ENCODE data around the gene PIP5K1B.

DNA sequence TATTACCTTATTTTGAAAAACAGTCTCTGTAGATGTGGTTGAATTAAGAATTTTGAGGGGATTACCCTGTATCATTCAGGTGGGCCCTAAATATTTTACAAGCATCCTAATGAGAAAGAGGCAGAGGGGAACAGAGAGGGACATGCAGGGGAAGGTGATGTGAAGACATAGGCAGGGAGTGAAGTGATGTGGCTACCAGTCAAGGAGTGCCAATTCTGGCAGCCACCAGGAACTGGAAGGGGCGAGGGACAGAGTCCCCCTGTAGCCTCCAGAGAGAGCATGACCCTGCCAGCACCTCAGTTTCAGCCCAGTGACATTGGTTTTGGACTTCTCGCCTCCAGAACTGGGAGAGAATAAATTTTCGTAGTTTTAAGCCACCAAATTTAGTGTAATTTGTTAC lies 44.1 kb downstream of the PIP5K1B start:
- TF ChIP-seq, protein P1, sequence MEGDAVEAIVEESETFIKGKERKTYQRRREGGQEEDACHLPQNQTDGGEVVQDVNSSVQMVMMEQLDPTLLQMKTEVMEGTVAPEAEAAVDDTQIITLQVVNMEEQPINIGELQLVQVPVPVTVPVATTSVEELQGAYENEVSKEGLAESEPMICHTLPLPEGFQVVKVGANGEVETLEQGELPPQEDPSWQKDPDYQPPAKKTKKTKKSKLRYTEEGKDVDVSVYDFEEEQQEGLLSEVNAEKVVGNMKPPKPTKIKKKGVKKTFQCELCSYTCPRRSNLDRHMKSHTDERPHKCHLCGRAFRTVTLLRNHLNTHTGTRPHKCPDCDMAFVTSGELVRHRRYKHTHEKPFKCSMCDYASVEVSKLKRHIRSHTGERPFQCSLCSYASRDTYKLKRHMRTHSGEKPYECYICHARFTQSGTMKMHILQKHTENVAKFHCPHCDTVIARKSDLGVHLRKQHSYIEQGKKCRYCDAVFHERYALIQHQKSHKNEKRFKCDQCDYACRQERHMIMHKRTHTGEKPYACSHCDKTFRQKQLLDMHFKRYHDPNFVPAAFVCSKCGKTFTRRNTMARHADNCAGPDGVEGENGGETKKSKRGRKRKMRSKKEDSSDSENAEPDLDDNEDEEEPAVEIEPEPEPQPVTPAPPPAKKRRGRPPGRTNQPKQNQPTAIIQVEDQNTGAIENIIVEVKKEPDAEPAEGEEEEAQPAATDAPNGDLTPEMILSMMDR (IDR thresholded peaks at IDR 0.05): no peak
- TF ChIP-seq POLR2A (IDR thresholded peaks at IDR 0.05): no peak
- TF ChIP-seq EP300 (IDR thresholded peaks at IDR 0.05): no peak
